Activated CD4-positive, alpha-beta T cell treated with anti-CD3 and anti-CD28 coated beads, Interleukin-2, amount 50 U/mL, for 16 hours (primary cell): Measurements from ENCODE around the gene ZNF516.
A peak's percentile ranks its signal among the peaks of the same experiment; 100 is the strongest.

ENCODE experiments used
- DNase-seq: peaks from one replicate; pipeline ENCODE4 v3.0.0-alpha.2; 2020

Gene ZNF516

GRCh38 chr18:76420898-76421684 lies 74.0 kb downstream of the ZNF516 start:
- no peak for DNase-seq

- no peak for DNase-seq
Measured at GRCh38 chr18:76419811-76420210, 75.2 kb downstream of the ZNF516 start.

- DNase-seq, result no peak
Measured at GRCh38 chr18:76416911-76417310, 78.1 kb downstream of the ZNF516 start.

- no peak for DNase-seq
Measured at GRCh38 chr18:76414936-76415621, 80.0 kb downstream of the ZNF516 start.

GRCh38 chr18:76412818-76413565 lies 82.0 kb downstream of the ZNF516 start:
- DNase-seq, result no peak

- DNase-seq, result no peak
Measured at GRCh38 chr18:76412010-76412817, 82.8 kb downstream of the ZNF516 start.

GRCh38 chr18:76410660-76411417 lies 84.2 kb downstream of the ZNF516 start:
- DNase-seq, result peak; percentile 52

GRCh38 chr18:76410033-76410432 lies 85.0 kb downstream of the ZNF516 start:
- DNase-seq, result no peak

GRCh38 chr18:76408480-76409067 lies 86.5 kb downstream of the ZNF516 start:
- no peak for DNase-seq

GRCh38 chr18:76407681-76408080 lies 87.4 kb downstream of the ZNF516 start:
- DNase-seq, result no peak

GRCh38 chr18:76406791-76407190 lies 88.3 kb downstream of the ZNF516 start:
- DNase-seq, result no peak

GRCh38 chr18:76405681-76406356 lies 89.2 kb downstream of the ZNF516 start:
- peak; percentile 35 for DNase-seq

GRCh38 chr18:76405280-76405679 lies 89.8 kb downstream of the ZNF516 start:
- DNase-seq, result no peak

- DNase-seq, result no peak
Measured at GRCh38 chr18:76404345-76404831, 90.7 kb downstream of the ZNF516 start.

GRCh38 chr18:76402026-76402990 lies 92.7 kb downstream of the ZNF516 start:
- no peak for DNase-seq

- DNase-seq, result no peak
Measured at GRCh38 chr18:76401498-76401897, 93.5 kb downstream of the ZNF516 start.

- DNase-seq, result no peak
Measured at GRCh38 chr18:76399613-76400391, 95.2 kb downstream of the ZNF516 start.

- DNase-seq, result peak; percentile 73
Measured at GRCh38 chr18:76398896-76399612, 96.0 kb downstream of the ZNF516 start.
